ENCODE results near the gene IRF6. TPM values are rescaled to one million over a fixed set of nuclear protein-coding genes. Genes with fewer than 3 reads are reported as not detected.

The IRF6 gene
- total RNA-seq, 1 experiment from 2014 or later = 17.2 TPM

DNA sequence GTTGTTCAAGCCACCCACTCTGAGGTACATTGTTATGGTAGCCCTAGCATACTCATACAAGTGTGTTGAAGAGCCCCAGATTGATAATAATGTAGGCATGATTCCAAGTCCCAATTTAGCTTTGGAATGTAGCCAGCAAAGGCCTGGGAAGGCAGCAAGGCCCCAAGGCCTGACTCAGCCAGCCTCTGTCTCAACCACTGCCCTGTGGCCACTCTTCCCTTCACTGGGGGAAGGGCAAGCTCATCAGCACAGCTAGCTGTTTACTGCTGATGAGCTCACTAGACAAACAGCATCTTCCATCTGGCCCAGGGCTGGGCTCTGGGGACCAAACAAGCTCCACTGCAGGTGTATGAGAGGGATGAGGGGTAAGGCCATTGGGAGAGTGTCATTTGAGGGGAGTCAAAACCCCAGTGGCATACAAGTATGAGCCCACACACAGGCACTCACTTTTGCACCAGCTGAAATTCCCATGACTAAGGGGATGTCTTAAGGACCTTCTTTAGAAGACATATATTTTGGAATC lies 2.2 kb upstream of the IRF6 start:
- ChIA-PET CTCF (interaction anchor here (0.6 to 1.6 kb wide), 7 partner anchors 13 to 231 kb away, joined by 3 to 8 read pairs (median 3); partner anchors contain the start of gene UTP25), POLR2A (no interaction called here)
- TF ChIP-seq PRRX2 (CRISPR knock-in tag; IDR thresholded peaks at IDR 0.05) (no peak), TP53 (CRISPR knock-in tag; IDR thresholded peaks at IDR 0.05) (no peak), GABPB1 (CRISPR knock-in tag; IDR thresholded peaks at IDR 0.05) (no peak), NR3C1 (CRISPR knock-in tag; conservative IDR thresholded peaks at IDR 0.05; ENCODE audit: low read depth) (no peak), ZNF121 (CRISPR knock-in tag; IDR thresholded peaks at IDR 0.05) (no peak), ZNF263 (CRISPR knock-in tag; IDR thresholded peaks at IDR 0.05; ENCODE audit: low read depth) (no peak), CREB1 (CRISPR knock-in tag; IDR thresholded peaks at IDR 0.05) (no peak), NFYB (CRISPR knock-in tag; conservative IDR thresholded peaks at IDR 0.05; ENCODE audit: low read depth) (no peak), NFATC4 (CRISPR knock-in tag; IDR thresholded peaks at IDR 0.05) (no peak), TCF7 (CRISPR knock-in tag; IDR thresholded peaks at IDR 0.05; ENCODE audit: low read depth) (no peak)
- TF ChIP-seq, protein P1, sequence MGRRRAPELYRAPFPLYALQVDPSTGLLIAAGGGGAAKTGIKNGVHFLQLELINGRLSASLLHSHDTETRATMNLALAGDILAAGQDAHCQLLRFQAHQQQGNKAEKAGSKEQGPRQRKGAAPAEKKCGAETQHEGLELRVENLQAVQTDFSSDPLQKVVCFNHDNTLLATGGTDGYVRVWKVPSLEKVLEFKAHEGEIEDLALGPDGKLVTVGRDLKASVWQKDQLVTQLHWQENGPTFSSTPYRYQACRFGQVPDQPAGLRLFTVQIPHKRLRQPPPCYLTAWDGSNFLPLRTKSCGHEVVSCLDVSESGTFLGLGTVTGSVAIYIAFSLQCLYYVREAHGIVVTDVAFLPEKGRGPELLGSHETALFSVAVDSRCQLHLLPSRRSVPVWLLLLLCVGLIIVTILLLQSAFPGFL (CRISPR knock-in tag; IDR thresholded peaks at IDR 0.05; ENCODE audit: borderline replicate concordance) = no peak
- TF ChIP-seq, protein P2, sequence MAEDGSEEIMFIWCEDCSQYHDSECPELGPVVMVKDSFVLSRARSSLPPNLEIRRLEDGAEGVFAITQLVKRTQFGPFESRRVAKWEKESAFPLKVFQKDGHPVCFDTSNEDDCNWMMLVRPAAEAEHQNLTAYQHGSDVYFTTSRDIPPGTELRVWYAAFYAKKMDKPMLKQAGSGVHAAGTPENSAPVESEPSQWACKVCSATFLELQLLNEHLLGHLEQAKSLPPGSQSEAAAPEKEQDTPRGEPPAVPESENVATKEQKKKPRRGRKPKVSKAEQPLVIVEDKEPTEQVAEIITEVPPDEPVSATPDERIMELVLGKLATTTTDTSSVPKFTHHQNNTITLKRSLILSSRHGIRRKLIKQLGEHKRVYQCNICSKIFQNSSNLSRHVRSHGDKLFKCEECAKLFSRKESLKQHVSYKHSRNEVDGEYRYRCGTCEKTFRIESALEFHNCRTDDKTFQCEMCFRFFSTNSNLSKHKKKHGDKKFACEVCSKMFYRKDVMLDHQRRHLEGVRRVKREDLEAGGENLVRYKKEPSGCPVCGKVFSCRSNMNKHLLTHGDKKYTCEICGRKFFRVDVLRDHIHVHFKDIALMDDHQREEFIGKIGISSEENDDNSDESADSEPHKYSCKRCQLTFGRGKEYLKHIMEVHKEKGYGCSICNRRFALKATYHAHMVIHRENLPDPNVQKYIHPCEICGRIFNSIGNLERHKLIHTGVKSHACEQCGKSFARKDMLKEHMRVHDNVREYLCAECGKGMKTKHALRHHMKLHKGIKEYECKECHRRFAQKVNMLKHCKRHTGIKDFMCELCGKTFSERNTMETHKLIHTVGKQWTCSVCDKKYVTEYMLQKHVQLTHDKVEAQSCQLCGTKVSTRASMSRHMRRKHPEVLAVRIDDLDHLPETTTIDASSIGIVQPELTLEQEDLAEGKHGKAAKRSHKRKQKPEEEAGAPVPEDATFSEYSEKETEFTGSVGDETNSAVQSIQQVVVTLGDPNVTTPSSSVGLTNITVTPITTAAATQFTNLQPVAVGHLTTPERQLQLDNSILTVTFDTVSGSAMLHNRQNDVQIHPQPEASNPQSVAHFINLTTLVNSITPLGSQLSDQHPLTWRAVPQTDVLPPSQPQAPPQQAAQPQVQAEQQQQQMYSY (CRISPR knock-in tag; IDR thresholded peaks at IDR 0.05) = no peak
- TF ChIP-seq, protein P3, sequence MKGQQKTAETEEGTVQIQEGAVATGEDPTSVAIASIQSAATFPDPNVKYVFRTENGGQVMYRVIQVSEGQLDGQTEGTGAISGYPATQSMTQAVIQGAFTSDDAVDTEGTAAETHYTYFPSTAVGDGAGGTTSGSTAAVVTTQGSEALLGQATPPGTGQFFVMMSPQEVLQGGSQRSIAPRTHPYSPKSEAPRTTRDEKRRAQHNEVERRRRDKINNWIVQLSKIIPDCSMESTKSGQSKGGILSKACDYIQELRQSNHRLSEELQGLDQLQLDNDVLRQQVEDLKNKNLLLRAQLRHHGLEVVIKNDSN (CRISPR knock-in tag; IDR thresholded peaks at IDR 0.05) = no peak
- TF ChIP-seq, protein P4, sequence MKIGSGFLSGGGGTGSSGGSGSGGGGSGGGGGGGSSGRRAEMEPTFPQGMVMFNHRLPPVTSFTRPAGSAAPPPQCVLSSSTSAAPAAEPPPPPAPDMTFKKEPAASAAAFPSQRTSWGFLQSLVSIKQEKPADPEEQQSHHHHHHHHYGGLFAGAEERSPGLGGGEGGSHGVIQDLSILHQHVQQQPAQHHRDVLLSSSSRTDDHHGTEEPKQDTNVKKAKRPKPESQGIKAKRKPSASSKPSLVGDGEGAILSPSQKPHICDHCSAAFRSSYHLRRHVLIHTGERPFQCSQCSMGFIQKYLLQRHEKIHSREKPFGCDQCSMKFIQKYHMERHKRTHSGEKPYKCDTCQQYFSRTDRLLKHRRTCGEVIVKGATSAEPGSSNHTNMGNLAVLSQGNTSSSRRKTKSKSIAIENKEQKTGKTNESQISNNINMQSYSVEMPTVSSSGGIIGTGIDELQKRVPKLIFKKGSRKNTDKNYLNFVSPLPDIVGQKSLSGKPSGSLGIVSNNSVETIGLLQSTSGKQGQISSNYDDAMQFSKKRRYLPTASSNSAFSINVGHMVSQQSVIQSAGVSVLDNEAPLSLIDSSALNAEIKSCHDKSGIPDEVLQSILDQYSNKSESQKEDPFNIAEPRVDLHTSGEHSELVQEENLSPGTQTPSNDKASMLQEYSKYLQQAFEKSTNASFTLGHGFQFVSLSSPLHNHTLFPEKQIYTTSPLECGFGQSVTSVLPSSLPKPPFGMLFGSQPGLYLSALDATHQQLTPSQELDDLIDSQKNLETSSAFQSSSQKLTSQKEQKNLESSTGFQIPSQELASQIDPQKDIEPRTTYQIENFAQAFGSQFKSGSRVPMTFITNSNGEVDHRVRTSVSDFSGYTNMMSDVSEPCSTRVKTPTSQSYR (CRISPR knock-in tag; IDR thresholded peaks at IDR 0.05) = no peak
- TF ChIP-seq, protein P5, sequence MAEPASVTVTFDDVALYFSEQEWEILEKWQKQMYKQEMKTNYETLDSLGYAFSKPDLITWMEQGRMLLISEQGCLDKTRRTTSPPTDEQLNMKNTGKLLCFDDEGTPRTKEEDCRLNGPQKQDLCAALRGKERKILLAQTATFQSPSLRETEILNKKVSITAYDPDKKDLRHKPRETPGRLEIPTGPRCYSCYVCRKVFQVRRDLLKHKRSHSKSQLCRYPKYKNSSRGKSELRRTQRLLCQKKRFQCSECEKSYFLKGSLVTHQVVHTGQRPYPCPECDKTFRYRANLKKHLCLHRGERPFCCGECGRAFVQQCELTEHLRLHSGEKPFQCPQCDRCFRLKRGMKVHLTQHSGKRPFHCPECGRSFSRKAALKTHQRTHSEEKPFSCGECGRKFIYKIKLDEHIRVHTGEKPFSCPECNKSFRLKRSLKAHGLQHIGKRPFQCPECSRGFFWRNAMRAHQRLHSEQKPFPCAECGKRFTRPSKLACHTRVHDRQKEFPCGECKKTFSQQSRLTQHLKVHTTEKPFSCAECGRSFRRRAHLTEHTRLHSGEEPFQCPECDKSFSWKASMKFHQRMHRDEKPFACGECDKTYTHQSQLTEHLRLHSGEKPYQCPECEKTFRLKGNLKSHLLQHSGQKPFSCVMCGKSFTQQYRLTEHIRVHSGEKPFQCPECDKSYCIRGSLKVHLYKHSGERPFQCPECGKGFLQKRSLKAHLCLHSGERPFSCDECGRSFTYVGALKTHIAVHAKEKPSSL (CRISPR knock-in tag; conservative IDR thresholded peaks at IDR 0.05) = no peak
- DNase-seq (ENCODE audit: low spot score) (no peak), ATAC-seq (no peak)
- H3K4me1 Mint-ChIP-seq = peaks cover 17% of the 10 kb centered on the region
- H3K36me3 Mint-ChIP-seq = no peaks in the 10 kb centered on the region
- H3K27me3 Mint-ChIP-seq (ENCODE audit: low read depth) = peaks cover 3% of the 10 kb centered on the region
- H3K9me3 Mint-ChIP-seq = no peaks in the 10 kb centered on the region
- no peak overlapping the region for H3K4me3 Mint-ChIP-seq
- H3K27ac Mint-ChIP-seq = no peak overlapping the region

DNA sequence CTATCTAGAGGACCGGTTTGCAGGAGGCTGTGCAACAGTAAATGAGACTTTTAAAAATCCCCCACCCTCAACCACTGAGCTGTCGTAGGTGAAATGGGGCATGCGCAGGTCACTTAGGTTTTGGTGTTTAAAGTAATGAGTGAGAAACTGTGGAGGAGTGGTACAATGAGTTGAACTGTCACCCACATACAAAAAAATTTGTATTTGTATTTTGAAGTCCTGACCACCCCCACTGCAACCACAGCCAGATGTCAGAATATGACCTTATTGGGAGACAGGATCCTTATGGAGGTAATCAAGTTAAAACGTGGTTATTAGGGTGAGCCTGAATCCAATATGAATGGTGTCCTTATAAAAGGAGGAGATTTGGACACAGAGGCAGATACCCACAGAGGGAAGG lies 1.6 kb upstream of the IRF6 start:
- POLR2A ChIA-PET = no interaction called here
- DNase-seq (ENCODE audit: low spot score) = no peak
- Mint-ChIP-seq H3K27me3 (ENCODE audit: low read depth) (no peaks in the 10 kb centered on the region; the same call in none of the 2 replicates), H3K27ac (no peak overlapping the region), H3K4me3 (no peak overlapping the region), H3K9me3 (no peaks in the 10 kb centered on the region), H3K36me3 (no peaks in the 10 kb centered on the region), H3K4me1 (peaks cover 17% of the 10 kb centered on the region)
- CTCF ChIA-PET = interaction anchor here (0.6 to 1.6 kb wide), 6 partner anchors 14 to 231 kb away, joined by 3 to 8 read pairs (median 3); no protein-coding TSS in a partner anchor
- ATAC-seq = no peak
- TF ChIP-seq, protein P6, sequence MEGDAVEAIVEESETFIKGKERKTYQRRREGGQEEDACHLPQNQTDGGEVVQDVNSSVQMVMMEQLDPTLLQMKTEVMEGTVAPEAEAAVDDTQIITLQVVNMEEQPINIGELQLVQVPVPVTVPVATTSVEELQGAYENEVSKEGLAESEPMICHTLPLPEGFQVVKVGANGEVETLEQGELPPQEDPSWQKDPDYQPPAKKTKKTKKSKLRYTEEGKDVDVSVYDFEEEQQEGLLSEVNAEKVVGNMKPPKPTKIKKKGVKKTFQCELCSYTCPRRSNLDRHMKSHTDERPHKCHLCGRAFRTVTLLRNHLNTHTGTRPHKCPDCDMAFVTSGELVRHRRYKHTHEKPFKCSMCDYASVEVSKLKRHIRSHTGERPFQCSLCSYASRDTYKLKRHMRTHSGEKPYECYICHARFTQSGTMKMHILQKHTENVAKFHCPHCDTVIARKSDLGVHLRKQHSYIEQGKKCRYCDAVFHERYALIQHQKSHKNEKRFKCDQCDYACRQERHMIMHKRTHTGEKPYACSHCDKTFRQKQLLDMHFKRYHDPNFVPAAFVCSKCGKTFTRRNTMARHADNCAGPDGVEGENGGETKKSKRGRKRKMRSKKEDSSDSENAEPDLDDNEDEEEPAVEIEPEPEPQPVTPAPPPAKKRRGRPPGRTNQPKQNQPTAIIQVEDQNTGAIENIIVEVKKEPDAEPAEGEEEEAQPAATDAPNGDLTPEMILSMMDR (IDR thresholded peaks at IDR 0.05) = no peak
- TF ChIP-seq ZBTB21 (CRISPR knock-in tag; IDR thresholded peaks at IDR 0.05; ENCODE audit: borderline replicate concordance) (no peak), ESRRA (CRISPR knock-in tag; IDR thresholded peaks at IDR 0.05; ENCODE audit: borderline replicate concordance) (no peak), GRHL2 (CRISPR knock-in tag; IDR thresholded peaks at IDR 0.05; ENCODE audit: insufficient replicate concordance, severe bottlenecking) (no peak)
- TF ChIP-seq, protein P7, sequence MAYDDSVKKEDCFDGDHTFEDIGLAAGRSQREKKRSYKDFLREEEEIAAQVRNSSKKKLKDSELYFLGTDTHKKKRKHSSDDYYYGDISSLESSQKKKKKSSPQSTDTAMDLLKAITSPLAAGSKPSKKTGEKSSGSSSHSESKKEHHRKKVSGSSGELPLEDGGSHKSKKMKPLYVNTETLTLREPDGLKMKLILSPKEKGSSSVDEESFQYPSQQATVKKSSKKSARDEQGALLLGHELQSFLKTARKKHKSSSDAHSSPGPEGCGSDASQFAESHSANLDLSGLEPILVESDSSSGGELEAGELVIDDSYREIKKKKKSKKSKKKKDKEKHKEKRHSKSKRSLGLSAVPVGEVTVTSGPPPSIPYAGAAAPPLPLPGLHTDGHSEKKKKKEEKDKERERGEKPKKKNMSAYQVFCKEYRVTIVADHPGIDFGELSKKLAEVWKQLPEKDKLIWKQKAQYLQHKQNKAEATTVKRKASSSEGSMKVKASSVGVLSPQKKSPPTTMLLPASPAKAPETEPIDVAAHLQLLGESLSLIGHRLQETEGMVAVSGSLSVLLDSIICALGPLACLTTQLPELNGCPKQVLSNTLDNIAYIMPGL (CRISPR knock-in tag; IDR thresholded peaks at IDR 0.05) = no peak
